ENCODE data around the gene KRT81.
A peak's percentile ranks its signal among the peaks of the same experiment; 100 is the strongest.
"Not testable (repeated sequence)": the region's sequence is repeated elsewhere in the genome, so short reads cannot be mapped to it uniquely, and the experiment has no call there.

The KRT81 gene

DNA sequence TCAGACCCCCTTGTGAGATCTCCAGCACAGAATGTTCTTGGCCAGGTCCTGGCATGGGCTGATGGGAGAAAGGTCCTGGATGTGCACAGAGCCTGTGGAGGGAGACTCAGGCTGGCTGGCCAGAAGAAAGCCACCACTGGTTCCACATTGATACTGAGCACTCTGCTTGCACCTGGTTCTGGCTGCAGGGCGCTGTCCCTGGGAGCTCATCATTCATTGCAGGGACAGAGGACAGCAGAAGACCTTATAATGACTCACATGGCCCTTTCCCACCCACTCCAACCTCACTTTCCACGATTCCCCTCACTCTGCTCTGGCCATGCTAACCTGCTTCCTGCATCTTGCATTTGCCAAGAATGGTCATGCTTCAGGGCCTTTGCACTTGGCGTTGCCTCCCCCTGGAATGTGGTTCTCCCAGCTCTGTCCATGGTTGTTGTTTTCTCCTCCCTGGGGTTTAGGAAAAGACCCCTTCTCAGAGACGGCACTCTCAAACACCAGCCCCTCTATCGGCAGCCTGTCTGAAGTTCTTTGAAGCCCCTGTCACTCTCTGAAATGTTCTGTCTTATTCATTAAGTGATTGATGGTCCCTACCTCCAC lies 48.0 kb downstream of the KRT81 start:
- H3K4me1 ChIP-seq (ENCODE audit: control insufficient read depth, insufficient read depth, low read depth, low read length) = peaks cover 53% of the 10 kb centered on the region

DNA sequence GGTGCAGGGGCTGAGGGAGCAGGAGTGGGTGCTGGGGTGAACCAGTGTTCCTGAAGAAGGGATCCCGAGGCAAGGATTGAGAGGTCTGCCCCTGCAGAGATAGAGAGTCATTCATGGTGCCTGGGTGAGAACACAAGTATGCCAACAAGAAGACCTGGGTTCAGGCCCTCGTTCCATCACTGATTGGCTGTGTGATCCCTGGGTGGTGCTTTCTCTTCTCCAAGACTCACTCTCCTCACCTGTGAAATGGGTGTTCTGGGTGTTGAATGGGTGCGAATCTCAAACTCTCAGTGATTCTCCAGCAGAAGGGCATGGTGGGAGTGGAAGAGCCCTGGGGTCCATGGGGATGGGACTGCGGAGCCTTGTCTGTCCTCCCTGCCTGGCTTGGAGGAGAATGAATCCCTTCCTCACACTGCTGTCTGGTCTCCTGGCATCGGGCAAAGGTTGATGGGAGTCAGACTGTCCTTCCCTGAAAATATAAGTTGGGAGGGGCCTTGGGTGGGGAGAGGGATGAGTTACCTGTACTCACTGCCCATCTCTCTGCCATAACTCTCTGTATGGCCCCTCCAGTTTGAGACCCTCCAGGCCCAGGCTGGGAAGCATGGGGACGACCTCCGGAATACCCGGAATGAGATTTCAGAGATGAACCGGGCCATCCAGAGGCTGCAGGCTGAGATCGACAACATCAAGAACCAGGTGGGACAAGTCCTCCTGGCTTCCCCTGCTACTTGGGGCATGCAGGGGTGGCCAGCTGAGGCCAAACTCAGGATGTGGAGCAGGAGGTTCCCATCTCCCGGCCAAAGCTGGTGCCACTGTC lies 48.7 kb downstream of the KRT81 start:
- Histone ChIP-seq H2BK120ac (ENCODE audit: low read depth, low read length) (no peak overlapping the region), H3K23ac (ENCODE audit: low read length in 2 of 2) (no peak overlapping the region), H3K79me1 (replicated peaks; ENCODE audit: low read length, poor library complexity, severe bottlenecking) (no peaks in the 10 kb centered on the region), H3K9ac (ENCODE audit: low read length) (no peak overlapping the region), H2AFZ (ENCODE audit: low read depth, low read length) (no peak overlapping the region), H4K91ac (ENCODE audit: low read length) (no peak overlapping the region), H2BK12ac (ENCODE audit: low read length in 2 of 2) (no peak overlapping the region), H3K27me3 (ENCODE audit: control insufficient read depth in 1 of 2, insufficient read depth in 1 of 2, low read length in 2 of 2) (no peaks in the 10 kb centered on the region), H3K9me3 (ENCODE audit: control insufficient read depth, low read length) (no peaks in the 10 kb centered on the region), H3K4me1 (ENCODE audit: control insufficient read depth, insufficient read depth, low read depth, low read length) (peaks cover 52% of the 10 kb centered on the region), H3K14ac (ENCODE audit: low read length in 2 of 2) (no peak overlapping the region), H3K27ac (ENCODE audit: low read length, poor library complexity, severe bottlenecking) (peak overlapping the region; percentile 94), H2BK15ac (ENCODE audit: low read depth, poor library complexity, severe bottlenecking) (no peak overlapping the region), H2AK5ac (ENCODE audit: low read length, severe bottlenecking) (peak overlapping the region; percentile 16), H3K36me3 (ENCODE audit: control insufficient read depth in 1 of 2, insufficient read depth in 2 of 2, low read depth in 1 of 2, low read length in 2 of 2) (peaks cover 0 to 9% of the 10 kb centered on the region in 2 experiments), H3K4me2 (ENCODE audit: low read length, poor library complexity, severe bottlenecking) (no peak overlapping the region), H4K8ac (ENCODE audit: low read length) (no peak overlapping the region), H3K4me3 (ENCODE audit: insufficient read depth in 1 of 2, low read depth in 1 of 2, low read length in 2 of 2) (no peak overlapping the region), H2BK5ac (ENCODE audit: low read depth, low read length, poor library complexity, severe bottlenecking) (no peak overlapping the region), H3K4ac (ENCODE audit: low read depth in 1 of 2, low read length in 2 of 2) (no peak overlapping the region), H3K18ac (ENCODE audit: low read depth in 1 of 2, low read length in 2 of 2) (no peak overlapping the region)
- DNase-seq = no peak
- 94% methylated on average over 11 of the region's 11 CpGs for WGBS

More for the DNA sequence above, 48.0 kb downstream of the KRT81 start:
- Histone ChIP-seq H2BK15ac (ENCODE audit: low read depth, poor library complexity, severe bottlenecking) (no peak overlapping the region), H3K23ac (ENCODE audit: low read length in 2 of 2) (no peak overlapping the region), H3K36me3 (ENCODE audit: control insufficient read depth in 1 of 2, insufficient read depth in 2 of 2, low read depth in 1 of 2, low read length in 2 of 2) (peaks cover 0 to 9% of the 10 kb centered on the region in 2 experiments), H3K9ac (ENCODE audit: low read length) (peak overlapping the region; percentile 32), H3K4ac (ENCODE audit: low read depth in 1 of 2, low read length in 2 of 2) (no peak overlapping the region), H4K8ac (ENCODE audit: low read length) (no peak overlapping the region), H2BK120ac (ENCODE audit: low read depth, low read length) (no peak overlapping the region), H3K4me3 (ENCODE audit: insufficient read depth in 1 of 2, low read depth in 1 of 2, low read length in 2 of 2) (peak overlapping the region in 1 of 2 experiments; percentile 6), H3K79me1 (replicated peaks; ENCODE audit: low read length, poor library complexity, severe bottlenecking) (no peaks in the 10 kb centered on the region), H3K27ac (ENCODE audit: low read length, poor library complexity, severe bottlenecking) (peak overlapping the region; percentile 94), H3K27me3 (ENCODE audit: control insufficient read depth in 1 of 2, insufficient read depth in 1 of 2, low read length in 2 of 2) (peaks cover 0 to 1% of the 10 kb centered on the region in 2 experiments), H2BK5ac (ENCODE audit: low read depth, low read length, poor library complexity, severe bottlenecking) (peak overlapping the region; percentile 59), H3K18ac (ENCODE audit: low read depth in 1 of 2, low read length in 2 of 2) (no peak overlapping the region), H3K9me3 (ENCODE audit: control insufficient read depth, low read length) (no peaks in the 10 kb centered on the region), H2AK5ac (ENCODE audit: low read length, severe bottlenecking) (peak overlapping the region; percentile 30), H3K14ac (ENCODE audit: low read length in 2 of 2) (no peak overlapping the region), H2AFZ (ENCODE audit: low read depth, low read length) (no peak overlapping the region), H2BK12ac (ENCODE audit: low read length in 2 of 2) (no peak overlapping the region), H4K91ac (ENCODE audit: low read length) (no peak overlapping the region), H3K4me2 (ENCODE audit: low read length, poor library complexity, severe bottlenecking) (peak overlapping the region; percentile 12)
- DNase-seq = peak; percentile 28
- WGBS = 73% methylated on average over 4 of the region's 5 CpGs

GRCh38 chr12:52241205-52241842 lies 50.0 kb downstream of the KRT81 start:
- DNase-seq = peak; percentile 39
- Histone ChIP-seq H2AFZ (ENCODE audit: low read depth, low read length) (no peak overlapping the region), H3K23ac (ENCODE audit: low read length in 2 of 2) (no peak overlapping the region), H2BK12ac (ENCODE audit: low read length in 2 of 2) (no peak overlapping the region), H3K14ac (ENCODE audit: low read length in 2 of 2) (no peak overlapping the region), H3K18ac (ENCODE audit: low read depth in 1 of 2, low read length in 2 of 2) (no peak overlapping the region), H3K36me3 (ENCODE audit: control insufficient read depth in 1 of 2, insufficient read depth in 2 of 2, low read depth in 1 of 2, low read length in 2 of 2) (peaks cover 0 to 10% of the 10 kb centered on the region in 2 experiments), H3K79me1 (replicated peaks; ENCODE audit: low read length, poor library complexity, severe bottlenecking) (no peaks in the 10 kb centered on the region), H3K4me3 (ENCODE audit: insufficient read depth in 1 of 2, low read depth in 1 of 2, low read length in 2 of 2) (no peak overlapping the region), H3K9ac (ENCODE audit: low read length) (no peak overlapping the region), H3K9me3 (ENCODE audit: control insufficient read depth, low read length) (no peaks in the 10 kb centered on the region), H3K27me3 (ENCODE audit: control insufficient read depth in 1 of 2, insufficient read depth in 1 of 2, low read length in 2 of 2) (no peaks in the 10 kb centered on the region), H2BK15ac (ENCODE audit: low read depth, poor library complexity, severe bottlenecking) (no peak overlapping the region), H3K4me1 (ENCODE audit: control insufficient read depth, insufficient read depth, low read depth, low read length) (peaks cover 44% of the 10 kb centered on the region), H2BK5ac (ENCODE audit: low read depth, low read length, poor library complexity, severe bottlenecking) (no peak overlapping the region), H4K8ac (ENCODE audit: low read length) (no peak overlapping the region), H2AK5ac (ENCODE audit: low read length, severe bottlenecking) (peak overlapping the region; percentile 43), H2BK120ac (ENCODE audit: low read depth, low read length) (no peak overlapping the region), H3K27ac (ENCODE audit: low read length, poor library complexity, severe bottlenecking) (no peak overlapping the region), H3K4ac (ENCODE audit: low read depth in 1 of 2, low read length in 2 of 2) (no peak overlapping the region), H3K4me2 (ENCODE audit: low read length, poor library complexity, severe bottlenecking) (no peak overlapping the region), H4K91ac (ENCODE audit: low read length) (no peak overlapping the region)
- 77% methylated on average over 11 of the region's 11 CpGs for WGBS

GRCh38 chr12:52240247-52240646 lies 51.1 kb downstream of the KRT81 start:
- Histone ChIP-seq H3K4me1 (ENCODE audit: control insufficient read depth, insufficient read depth, low read depth, low read length) (peaks cover 45% of the 10 kb centered on the region), H3K36me3 (ENCODE audit: control insufficient read depth in 1 of 2, insufficient read depth in 2 of 2, low read depth in 1 of 2, low read length in 2 of 2) (peaks cover 0 to 17% of the 10 kb centered on the region in 2 experiments)
- not testable (repeated sequence) for H2BK12ac ChIP-seq (ENCODE audit: low read length in 2 of 2); H3K4me2 ChIP-seq (ENCODE audit: low read length, poor library complexity, severe bottlenecking); H3K18ac ChIP-seq (ENCODE audit: low read depth in 1 of 2, low read length in 2 of 2); H3K27ac ChIP-seq (ENCODE audit: low read length, poor library complexity, severe bottlenecking); H4K8ac ChIP-seq (ENCODE audit: low read length); H3K27me3 ChIP-seq (ENCODE audit: control insufficient read depth in 1 of 2, insufficient read depth in 1 of 2, low read length in 2 of 2); H3K14ac ChIP-seq (ENCODE audit: low read length in 2 of 2); H2BK120ac ChIP-seq (ENCODE audit: low read depth, low read length); DNase-seq; H2AFZ ChIP-seq (ENCODE audit: low read depth, low read length); H3K79me1 ChIP-seq (replicated peaks; ENCODE audit: low read length, poor library complexity, severe bottlenecking); H3K9ac ChIP-seq (ENCODE audit: low read length); H2AK5ac ChIP-seq (ENCODE audit: low read length, severe bottlenecking); H3K4ac ChIP-seq (ENCODE audit: low read depth in 1 of 2, low read length in 2 of 2); H4K91ac ChIP-seq (ENCODE audit: low read length); H3K23ac ChIP-seq (ENCODE audit: low read length in 2 of 2); H3K4me3 ChIP-seq (ENCODE audit: insufficient read depth in 1 of 2, low read depth in 1 of 2, low read length in 2 of 2); H2BK5ac ChIP-seq (ENCODE audit: low read depth, low read length, poor library complexity, severe bottlenecking); H3K9me3 ChIP-seq (ENCODE audit: control insufficient read depth, low read length); H2BK15ac ChIP-seq (ENCODE audit: low read depth, poor library complexity, severe bottlenecking)
- 95% methylated on average over 6 of the region's 6 CpGs for WGBS
